NCI-H82 (cell line): ENCODE results near the gene CRELD2.

Experiments used
- DNase-seq: peaks from one replicate; lab custom pipeline; 2025; lab: John Stamatoyannopoulos, UW

The CRELD2 gene

DNA sequence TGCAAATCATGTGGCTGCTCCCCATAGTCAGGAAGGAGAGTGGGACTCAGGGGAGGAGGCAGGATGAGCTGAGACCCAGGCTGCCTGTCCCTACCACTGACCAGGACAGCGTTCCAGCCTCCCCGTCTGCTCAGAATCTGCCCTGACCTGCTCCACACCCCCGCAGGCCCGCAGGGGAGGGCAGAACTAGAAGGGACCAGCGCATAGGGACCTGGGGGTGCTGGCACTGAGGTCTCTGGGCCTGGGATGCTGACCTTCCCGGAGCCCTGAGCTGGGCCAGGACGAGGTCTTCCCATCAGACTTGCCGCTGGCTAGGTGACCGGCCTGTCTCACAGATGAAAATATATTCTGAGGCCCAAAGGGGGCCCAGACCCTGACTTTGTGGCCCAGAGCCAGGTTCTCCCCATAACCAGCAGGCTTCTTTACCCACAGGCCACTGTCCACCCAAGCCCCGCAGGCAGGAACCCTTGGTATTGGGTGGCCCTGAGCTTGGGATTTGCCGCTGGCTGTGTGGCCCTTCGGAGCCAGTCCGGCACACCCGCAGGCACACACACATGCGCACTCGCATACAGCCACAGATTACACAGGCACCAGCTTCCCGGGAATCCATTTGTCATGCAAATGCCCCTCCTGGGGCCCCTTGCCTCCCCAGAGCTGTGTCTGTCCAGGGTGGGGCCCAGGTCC, 28.3 kb downstream of the CRELD2 start:
- DNase-seq: no peak

DNA sequence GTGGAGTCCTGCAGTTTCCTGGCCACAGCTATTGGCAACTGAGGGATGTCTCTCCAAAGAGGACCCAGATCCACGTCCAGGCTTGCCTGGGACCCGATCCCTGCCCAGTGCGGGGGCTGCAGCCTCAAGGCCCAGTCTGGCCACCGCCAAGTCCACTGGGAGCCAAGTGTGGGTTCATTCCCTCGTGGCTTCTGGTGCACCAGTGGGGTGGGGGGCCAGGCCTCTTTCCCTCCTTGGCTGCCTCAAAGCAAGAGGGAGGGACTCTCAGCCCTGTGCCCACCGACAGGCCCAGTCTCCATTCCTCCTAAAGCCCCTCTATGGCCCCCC, 28.8 kb downstream of the CRELD2 start:
- DNase-seq: no peak

DNA sequence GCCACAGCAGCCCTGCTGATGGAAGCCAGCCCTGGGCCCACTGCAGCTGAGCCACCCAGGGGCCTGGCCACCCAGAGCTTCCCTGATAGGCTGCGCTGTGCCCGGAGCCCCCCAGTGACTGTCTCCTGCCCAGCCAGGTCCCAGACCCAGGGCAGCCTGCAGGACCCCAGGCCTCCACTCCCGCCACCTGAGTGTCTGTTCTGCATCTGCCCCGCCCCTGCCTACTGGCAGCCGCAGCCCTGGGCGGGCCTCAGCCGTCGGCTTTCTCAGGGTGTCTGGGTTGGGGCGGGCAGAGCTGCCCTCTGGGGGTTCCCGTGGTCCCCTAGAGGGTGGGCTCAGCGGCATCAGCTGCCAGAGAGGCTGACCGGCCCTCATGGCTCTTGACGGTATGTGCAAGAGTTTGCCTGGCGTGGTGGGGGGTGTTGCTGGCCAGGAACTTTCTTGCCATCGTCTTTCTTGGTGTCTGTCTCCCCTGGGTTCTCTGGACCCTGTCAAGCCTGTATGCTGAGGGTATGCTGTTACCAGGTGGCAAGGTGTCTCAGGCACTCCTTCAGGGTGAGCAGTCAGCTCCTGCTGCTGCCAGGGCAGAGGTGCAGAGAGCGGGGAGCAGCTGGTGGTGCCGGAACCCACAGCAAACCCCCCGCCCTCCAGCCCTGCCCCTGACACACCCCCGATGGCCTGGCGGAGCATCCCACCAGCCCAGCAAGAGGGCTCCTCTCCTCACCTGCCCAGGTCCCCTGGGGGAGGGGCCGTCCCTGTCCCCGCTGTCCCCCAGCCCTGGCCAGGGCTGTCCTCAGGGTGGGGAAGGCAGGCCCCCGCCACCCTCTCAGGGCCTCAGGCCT, 29.9 kb downstream of the CRELD2 start:
- DNase-seq: no peak

DNA sequence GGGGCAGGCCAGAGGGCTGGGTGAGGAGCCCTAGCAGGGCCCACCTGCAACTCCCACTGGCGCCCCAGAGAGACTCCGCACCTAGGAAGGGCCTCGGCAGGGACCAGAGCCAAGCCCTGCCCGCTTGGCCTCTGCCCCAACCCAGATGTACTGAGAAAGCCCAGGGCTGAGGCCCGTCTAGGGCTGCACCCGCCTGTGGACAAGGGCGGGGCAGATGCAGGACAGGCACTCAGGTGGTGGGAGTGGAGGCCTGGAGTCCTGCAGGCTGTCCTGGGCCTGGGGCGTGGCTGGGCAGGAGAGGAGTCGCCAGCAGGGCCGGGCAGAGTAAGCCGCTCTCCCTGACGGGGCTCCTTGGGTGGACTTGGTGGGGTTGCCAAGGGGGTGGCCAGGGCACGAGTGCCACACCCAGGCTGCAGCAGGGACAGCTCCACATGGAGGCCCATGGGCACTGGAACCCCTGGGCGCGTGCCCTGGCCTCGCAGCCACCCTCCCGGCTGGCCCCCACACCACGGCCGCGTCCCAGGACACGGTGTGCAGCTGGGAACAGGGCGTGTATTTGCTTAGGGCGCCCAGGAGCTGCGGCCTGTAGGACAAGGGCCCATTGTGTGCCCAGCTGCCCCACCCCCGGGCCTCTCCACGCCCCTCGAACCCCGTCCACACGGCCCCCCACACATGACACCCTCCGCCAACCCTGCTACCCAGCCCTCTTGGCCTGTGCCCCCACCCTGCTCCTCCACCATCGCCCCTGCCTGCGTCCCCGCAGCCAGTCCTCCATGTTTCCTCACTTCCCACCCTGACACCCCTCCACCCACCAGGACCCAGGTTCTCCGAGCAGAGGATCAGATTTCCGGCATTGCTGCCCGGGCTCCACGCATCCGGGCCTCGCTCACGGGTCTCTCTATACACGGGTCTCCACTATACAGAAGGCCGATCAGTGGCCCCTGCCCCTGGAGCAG, 30.8 kb downstream of the CRELD2 start:
- DNase-seq: no peak

DNA sequence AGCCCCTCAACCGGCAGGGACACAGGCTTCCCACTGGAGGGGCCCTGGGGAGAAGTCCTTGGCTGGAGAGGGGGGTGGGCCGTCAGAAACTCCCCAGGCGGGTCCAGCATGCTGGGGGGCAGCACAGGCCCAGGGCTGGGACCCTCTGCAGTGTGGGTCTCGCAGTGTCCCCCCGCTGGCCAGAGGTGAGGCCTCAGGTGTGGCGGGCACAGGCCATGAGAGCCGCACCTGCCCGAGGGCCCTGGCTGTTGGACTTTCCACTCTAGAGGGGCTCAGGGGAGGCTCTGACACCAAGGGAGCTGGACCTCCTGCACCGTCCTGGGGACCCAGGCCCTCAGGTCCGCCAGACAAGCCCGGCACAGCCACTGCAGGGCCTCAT, 31.5 kb downstream of the CRELD2 start:
- no peak for DNase-seq

DNA sequence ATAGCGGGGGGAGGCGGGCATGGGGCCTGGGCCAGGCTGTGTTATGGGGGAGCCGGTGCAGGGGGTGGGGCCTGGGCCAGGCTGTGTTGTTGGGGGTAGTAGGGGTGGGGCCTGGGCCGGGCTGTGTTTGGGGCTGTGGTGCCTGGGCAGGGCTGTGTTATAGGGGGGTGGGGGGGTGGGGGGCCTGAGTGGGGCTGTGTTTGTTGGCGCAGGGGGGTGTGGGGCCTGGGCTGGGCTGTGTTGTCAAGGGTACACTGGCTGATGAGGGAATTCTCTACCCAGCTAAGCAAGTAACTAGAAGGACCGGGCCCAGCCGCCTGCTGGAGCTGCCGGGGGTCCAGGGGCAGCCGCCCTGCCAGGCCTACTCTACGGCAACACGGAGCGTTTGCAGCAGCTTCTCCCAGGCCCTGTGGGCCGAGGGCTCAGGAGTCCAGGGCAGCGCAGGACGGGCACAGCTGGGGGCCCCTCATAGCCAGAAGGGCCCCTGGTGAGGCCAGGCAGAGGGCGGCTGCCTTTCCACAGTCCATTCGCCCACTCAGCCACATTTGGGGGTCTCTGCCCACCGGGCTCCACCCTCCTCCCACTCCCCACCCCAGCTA, 32.1 kb downstream of the CRELD2 start:
- no peak for DNase-seq

DNA sequence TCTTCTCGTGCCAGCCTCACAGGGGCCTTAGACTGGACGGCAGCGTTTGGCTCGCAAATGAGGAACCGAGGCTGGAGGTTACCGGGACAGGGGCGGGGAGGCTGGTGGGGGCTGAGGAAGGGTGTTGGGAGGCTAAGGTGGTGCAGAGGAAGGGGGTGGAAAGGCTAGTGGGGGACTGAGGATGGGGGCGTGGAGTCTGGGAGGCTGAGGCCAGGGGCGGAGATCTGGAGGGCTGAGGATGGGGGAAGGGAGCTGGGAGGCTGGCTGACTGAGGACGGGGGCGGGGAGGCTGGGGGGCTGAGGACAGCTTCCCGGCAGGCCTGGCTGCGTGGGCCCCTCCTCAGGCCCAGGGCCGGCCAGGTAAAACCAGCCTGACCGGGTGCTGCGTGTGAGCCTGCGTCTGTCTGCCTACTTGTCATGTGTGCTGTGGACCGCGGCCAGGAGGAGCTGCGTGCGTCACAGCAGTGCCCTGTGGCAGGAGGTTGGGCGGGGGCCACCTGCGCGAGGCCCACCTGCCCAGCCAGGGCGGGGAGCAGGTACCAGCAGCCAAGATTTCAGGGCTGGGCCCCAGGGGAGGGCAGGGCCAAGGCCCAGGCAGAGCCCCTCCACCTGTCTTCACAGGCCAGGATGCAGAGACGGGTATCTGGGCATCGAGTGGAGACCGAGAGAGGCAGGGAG, 32.7 kb downstream of the CRELD2 start:
- no peak for DNase-seq

DNA sequence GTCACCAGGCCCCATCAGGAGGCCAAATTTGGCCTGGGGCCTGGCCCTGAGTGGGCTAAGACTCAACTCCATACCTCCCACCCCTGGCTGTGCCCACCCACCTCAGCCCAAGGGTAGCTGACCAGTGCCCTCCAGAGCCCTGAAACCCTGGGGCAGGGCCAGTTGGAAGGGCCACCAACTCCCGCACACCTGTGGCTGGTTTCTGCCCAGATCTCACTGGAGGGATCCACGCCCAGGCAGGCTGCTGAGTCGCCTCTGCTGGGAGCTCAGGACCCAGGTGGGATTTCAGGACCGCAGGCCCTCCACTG, 33.2 kb downstream of the CRELD2 start:
- DNase-seq: no peak

DNA sequence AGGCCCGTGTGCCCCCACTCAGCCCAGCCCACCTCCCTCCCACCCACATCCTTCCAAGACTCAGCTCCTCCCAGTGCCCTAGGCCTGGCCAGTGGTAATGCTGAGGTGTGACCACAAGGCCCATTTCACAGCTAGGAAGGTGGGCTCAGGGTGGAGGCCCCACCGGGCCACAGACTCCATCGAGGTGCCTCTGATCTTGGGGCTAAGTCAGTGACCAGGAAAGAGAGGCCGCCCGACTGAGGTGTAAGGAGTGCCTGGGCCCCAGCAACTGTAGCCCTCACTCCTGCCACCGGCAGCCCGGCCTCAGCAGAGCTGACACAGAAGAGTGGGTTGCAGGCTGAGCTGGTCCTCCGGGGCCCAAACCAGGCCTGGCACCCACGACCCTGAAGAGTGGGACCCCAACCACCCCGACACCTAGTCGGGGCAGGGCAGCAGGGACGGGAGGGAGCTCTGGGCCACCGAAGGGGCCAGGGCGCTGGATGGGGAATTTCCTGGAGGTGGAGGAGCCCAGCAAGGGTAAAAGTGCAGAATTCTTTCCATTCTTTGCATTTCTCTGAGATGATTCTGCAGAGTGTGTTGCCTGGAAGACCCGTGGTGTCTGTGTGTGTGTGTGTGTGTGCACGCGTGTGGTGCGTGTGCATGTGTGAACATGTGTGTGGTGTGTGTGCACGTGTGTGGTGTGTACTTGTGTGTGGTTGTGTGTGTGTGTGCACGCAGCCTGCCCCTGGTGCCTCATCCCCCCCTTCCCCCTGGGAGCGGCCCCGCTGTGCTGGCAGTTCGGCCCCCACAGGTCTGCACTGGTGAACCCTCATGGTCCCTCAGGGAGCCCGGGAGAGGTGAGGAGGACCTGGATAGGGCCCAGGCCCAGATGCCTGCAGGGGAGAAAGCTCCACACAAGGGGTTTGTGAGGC, 33.8 kb downstream of the CRELD2 start:
- no peak for DNase-seq

DNA sequence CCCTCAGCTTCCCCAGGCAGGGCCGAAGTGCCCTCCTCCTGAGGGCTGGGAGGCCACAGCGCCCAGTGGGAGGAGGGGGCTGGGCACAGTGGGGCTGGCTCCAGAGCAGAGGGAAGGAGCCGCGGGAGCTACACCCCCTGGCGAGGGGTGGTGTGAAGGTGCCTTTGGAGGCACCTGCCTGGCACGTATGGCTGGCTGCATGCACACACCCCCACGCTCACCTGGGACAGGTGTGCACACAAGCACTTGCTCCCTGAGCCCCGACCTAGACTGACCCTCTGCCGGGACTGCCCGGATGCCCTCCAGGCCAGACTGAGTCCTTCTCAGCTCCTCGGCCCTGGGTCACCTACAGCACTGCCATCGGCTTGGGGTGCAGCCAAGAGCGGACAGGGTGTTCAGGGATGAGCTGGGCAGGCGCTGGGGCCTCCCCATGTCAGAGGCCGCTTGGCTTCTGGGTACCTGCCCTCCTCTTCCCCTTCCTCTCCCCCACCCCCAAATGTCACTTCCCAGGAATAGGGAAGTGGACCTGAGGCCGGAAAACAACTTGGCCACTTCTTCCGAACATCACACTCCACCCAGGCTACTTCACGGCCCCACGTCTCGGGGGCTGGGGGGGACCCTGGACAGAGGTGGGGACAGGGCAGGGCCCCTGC, 34.7 kb downstream of the CRELD2 start:
- no peak for DNase-seq

DNA sequence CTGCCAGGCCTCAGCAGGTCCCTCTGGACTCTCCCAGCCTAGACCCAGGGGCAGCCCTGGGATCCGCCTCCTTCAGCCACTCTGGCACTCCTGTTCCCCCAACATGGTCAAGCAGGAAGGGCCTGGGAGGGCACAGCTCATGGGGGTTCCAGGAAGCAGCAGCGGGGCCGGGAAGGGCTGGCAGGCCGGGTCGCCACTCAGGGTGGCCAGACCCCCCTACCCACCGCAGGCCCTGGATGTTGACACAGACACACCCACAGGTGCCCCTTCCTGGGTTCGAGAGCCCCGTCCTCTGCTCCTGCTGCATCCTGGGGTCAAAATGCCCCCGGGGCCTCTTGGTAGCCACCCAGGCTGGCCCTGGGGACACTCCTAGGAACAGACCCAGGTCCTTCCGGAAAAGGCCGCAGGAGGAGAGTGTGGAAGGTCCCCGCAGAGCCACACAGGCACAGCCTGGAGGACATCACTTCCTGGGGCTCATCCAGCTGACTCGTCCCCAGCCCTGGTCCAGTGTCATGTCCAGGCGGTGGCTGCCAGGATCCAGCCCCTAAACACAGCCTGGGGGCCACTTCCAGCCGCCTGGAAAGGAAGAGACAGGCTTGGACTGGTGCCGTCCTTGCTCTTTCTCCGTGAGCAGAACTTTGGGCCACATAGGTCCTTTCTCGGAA, 35.4 kb downstream of the CRELD2 start:
- no peak for DNase-seq

DNA sequence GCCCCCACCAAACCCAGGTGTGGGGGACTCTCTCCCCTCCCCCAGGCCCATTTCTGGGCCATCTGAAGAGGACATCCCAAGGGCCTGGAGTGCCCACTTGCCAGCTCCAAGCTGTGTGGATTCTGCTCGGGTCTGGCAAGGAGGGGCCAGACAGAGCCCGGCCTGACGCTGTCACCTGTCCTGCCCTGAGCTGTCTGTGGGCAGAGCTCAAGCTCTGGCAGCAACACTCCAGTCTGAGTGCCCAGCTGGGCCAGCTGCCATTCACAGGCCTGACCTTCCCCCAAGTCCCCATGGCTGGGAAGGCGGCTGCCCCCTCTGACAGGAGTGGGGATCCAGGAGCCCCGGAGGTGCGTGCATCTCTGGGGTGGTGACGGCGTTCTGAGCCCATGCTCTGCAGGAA, 35.9 kb downstream of the CRELD2 start:
- no peak for DNase-seq

DNA sequence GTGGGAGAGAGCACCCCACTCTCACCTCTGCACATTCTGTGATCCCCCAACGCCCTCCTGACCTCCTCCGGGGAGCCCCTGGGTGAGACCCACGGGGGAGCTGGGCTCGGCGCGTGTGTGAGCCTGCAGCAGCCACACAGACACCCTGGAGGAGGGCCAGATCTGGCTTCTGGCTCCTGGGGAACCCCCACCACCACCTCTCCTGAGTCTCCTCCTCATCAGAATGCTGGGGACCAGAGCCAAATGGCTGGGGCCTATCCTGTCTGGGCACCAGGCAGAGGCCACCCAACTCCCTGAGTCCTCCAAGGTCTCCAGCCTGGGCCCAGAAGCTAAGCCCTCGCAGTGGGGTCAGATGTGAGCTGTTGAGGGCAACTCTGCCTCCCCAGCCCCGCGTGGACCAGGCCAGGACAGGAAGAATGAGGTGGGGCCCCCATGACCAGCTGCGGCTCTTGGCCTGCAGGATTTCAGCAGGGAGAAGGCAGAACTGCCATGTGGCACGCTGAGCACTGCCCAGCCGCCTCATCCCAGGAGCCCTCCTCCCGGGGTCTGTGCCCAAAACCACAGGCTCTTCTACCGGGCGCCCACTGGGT, 36.7 kb downstream of the CRELD2 start:
- DNase-seq: no peak

DNA sequence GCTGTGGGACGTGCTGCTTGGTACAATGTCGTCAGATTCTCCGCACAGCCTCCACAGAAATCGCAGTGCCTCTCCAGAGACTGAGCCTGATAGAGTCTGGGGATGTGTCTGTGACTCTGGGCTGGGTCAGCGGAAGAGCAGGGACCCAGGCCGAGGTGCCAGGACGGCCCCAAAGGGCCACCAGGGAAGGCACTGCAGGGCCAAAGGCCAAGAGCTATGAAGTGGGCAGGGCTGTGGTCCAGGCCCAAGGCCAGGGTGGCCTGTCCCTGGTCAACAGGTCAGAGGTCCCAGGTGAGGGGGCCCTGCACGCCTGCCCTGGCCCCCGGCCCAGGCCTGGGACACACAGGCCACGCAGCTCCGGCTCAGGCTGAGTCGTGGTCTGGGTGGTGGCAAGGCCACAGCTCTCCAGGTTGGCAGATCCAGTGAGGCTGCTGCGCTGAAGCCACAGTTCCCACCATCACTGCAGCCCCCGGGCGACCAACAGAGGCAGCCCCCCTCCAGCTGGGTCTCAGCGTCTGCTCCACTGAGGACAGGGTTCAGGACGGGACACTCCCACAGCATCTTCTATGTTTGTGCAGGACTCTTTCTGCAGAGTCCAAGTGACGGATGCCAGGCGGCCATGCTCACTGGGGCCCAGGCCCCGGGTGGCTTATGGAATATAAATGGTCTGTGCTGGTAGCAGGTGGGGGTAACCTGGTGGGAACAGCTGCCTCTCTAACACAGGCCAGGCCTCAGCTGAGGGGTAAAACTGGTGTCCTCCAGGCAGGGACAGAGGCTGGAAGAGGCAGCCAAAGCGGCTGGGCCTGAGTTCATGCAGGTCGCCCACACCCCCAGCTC, 37.4 kb downstream of the CRELD2 start:
- DNase-seq: no peak

DNA sequence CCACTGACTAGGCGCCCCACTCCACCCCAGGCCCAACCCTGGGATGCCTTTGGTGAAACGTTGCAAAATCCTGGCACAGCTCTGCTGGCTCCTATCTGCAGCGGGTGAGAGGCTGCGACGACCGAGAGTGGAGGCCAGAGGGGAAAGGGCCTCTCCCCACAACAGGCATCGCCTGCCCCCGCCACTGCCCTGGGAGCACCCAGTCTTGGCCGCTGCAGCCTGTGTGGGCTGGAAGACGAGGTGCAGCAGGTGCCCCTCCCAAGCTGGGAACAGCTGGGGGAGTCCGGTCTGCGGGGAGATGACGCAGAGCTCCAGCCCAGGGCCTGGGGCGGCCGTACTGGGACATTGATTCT, 38.0 kb downstream of the CRELD2 start:
- no peak for DNase-seq

DNA sequence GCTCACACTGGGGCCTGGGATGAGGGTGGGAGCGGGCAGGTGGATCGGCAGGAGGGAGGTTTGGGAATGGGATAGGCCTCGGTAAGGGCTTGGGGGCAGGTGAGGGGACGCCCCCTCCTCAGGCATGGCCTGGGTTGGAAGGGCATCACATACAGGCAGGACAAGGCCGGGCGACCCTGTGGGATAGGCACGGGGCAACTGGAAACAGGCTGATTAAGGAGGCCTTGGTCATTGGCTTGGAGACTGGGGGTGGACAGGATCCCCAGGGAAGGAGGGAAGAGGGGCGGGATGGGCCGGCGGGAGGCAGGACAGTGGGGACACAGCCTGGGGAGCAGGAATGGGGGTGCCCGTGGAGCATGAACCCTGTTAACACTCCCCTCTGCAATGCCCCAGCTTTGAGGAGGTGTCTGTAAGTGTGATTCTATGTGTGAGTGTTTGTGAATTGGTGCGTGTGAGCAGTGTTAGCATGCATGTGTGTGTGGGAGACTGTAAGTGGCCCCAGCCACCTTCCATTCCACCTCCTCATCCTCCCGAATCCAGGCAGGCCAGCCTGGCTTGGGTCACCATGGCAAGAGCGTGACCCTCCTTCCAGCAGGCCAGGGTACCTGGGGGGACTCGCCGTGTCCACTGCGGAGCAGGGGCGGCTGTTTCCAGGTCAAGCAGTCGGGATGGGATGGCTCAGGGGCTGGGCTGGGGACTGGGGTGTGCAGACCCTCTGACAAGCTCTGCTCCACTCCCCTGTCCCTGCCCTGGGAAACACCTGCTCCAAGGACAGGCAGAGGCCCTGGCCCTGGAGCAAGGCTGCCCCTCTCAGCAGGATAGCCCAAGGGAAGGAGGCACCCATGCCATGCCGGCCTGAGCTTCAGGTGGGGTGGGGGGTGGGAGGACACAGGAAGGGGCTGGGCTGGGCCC, 38.7 kb downstream of the CRELD2 start:
- DNase-seq: no peak

DNA sequence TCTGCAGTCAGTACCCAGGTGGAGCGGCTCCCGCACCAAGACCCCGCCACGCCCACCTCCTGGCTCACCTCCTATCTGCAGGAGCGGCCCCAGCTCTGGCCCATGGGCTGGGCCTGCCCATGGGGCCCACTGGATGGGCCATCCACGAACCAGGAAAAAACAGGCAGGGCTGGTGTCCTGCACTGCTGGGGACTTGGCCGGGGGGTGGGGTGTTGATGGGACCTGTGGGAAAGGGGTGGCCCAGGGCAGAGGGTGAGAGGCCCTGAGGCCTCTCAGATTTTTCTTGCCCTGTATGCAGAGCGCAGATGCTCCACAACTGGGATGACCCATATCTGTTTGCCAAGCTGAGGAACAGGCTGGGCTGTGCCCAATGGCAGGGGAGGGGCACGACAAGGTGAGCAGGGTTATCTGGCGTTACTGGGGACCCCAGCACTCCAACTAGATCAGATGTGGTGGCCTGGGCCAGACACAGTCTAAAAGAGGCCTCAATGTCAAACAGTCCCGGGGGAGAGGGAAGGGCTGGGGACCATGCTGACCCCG, 39.5 kb downstream of the CRELD2 start:
- no peak for DNase-seq
